ENCODE data around the gene BTBD1.

BTBD1 gene

GRCh38 chr15:83066734-83067637 is at the start of gene BTBD1:
BTBD1 (minus strand) TSS chr15:83067252; CDS start chr15:83067151, 101 bp downstream.
- Histone ChIP-seq H3K36me3 (ENCODE audit: control insufficient read depth in 1 of 2, insufficient read depth in 2 of 2, low read length in 2 of 2) (no peaks in the 10 kb centered on the region), H3K4me3 (ENCODE audit: low read depth in 1 of 2, low read length in 2 of 2) (peak within 1 kb of the TSS; percentile 87 to 93), H3K9me3 (ENCODE audit: control insufficient read depth in 1 of 2, low read length in 2 of 2) (no peaks in the 10 kb centered on the region), H3K4me1 (ENCODE audit: control insufficient read depth in 1 of 2, insufficient read depth in 2 of 2, low read length in 2 of 2) (peaks cover 10 to 31% of the 10 kb centered on the region in 2 donors), H3K27ac (ENCODE audit: low read length) (peak within 1 kb of the TSS; percentile 87), H3K27me3 (ENCODE audit: low read depth, low read length) (no peaks in the 10 kb centered on the region)

GRCh38 chr15:83115831-83116565 is 48.9 kb upstream of the BTBD1 start:
- Histone ChIP-seq H3K36me3 (ENCODE audit: control insufficient read depth in 1 of 2, insufficient read depth in 2 of 2, low read length in 2 of 2) (peaks cover 4 to 11% of the 10 kb centered on the region in 2 donors), H3K27ac (ENCODE audit: low read length) (no peak overlapping the region), H3K4me1 (ENCODE audit: control insufficient read depth in 1 of 2, insufficient read depth in 2 of 2, low read length in 2 of 2) (no peaks in the 10 kb centered on the region), H3K9me3 (ENCODE audit: control insufficient read depth in 1 of 2, low read length in 2 of 2) (no peaks in the 10 kb centered on the region), H3K4me3 (ENCODE audit: low read depth in 1 of 2, low read length in 2 of 2) (no peak overlapping the region), H3K27me3 (ENCODE audit: low read depth, low read length) (no peaks in the 10 kb centered on the region)

DNA sequence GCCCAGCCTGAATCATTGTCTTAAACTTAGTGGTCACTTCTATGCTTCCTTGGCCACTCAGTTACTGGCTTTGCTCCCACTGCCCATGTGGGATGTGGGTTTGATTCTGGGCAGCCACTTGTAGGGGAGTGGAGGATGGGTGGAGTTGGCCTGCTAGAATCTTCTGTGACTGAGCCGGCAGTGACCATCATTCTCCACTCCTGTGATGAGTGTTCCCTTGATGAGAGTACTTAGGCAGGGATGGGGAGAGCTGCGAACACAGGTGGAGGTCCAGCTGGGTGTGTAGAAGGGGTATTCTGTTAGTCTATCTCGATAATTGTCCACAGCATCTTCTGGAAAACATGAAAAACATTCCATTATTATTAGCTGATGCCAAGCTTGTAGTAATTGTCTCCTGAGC is 48.4 kb upstream of the BTBD1 start:
- Histone ChIP-seq H3K27ac (ENCODE audit: low read length) (no peak overlapping the region), H3K4me1 (ENCODE audit: control insufficient read depth in 1 of 2, insufficient read depth in 2 of 2, low read length in 2 of 2) (no peaks in the 10 kb centered on the region), H3K27me3 (ENCODE audit: low read depth, low read length) (no peaks in the 10 kb centered on the region), H3K36me3 (ENCODE audit: control insufficient read depth in 1 of 2, insufficient read depth in 2 of 2, low read length in 2 of 2) (peaks cover 4 to 11% of the 10 kb centered on the region in 2 donors), H3K4me3 (ENCODE audit: low read depth in 1 of 2, low read length in 2 of 2) (no peak overlapping the region), H3K9me3 (ENCODE audit: control insufficient read depth in 1 of 2, low read length in 2 of 2) (no peaks in the 10 kb centered on the region)

DNA sequence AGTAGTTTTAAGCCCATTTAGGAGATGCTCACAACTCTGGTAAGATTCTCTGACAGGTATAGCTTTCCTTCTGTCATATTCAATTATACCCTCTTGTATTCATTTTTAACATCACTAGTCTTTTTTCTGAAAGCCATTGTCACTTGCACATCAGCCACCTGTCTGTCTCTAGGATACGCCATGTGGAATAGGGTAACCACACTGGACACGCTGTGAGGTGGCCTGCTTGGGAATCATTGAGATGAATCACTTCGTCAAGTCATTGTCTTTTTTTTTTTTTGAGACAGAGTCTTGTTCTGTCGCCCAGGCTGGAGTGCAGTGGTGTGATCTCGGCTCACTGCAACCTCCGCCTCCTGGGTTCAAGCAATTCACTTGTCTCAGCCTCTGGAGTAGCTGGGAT is 47.8 kb upstream of the BTBD1 start:
- H3K27me3 ChIP-seq (ENCODE audit: low read depth, low read length): no peaks in the 10 kb centered on the region
- H3K27ac ChIP-seq (ENCODE audit: low read length): no peak overlapping the region
- no peaks in the 10 kb centered on the region for H3K4me1 ChIP-seq (ENCODE audit: control insufficient read depth in 1 of 2, insufficient read depth in 2 of 2, low read length in 2 of 2)
- no peak overlapping the region for H3K4me3 ChIP-seq (ENCODE audit: low read depth in 1 of 2, low read length in 2 of 2)
- peaks cover 4 to 11% of the 10 kb centered on the region in 2 donors for H3K36me3 ChIP-seq (ENCODE audit: control insufficient read depth in 1 of 2, insufficient read depth in 2 of 2, low read length in 2 of 2)
- H3K9me3 ChIP-seq (ENCODE audit: control insufficient read depth in 1 of 2, low read length in 2 of 2): no peaks in the 10 kb centered on the region

GRCh38 chr15:83113881-83114674 is 47.0 kb upstream of the BTBD1 start:
- Histone ChIP-seq H3K4me3 (ENCODE audit: low read depth in 1 of 2, low read length in 2 of 2) (no peak overlapping the region), H3K4me1 (ENCODE audit: control insufficient read depth in 1 of 2, insufficient read depth in 2 of 2, low read length in 2 of 2) (no peaks in the 10 kb centered on the region), H3K9me3 (ENCODE audit: control insufficient read depth in 1 of 2, low read length in 2 of 2) (no peaks in the 10 kb centered on the region), H3K27ac (ENCODE audit: low read length) (no peak overlapping the region), H3K36me3 (ENCODE audit: control insufficient read depth in 1 of 2, insufficient read depth in 2 of 2, low read length in 2 of 2) (peaks cover 4% of the 10 kb centered on the region in 2 donors), H3K27me3 (ENCODE audit: low read depth, low read length) (no peaks in the 10 kb centered on the region)

- Histone ChIP-seq H3K4me1 (ENCODE audit: control insufficient read depth in 1 of 2, insufficient read depth in 2 of 2, low read length in 2 of 2) (peaks cover 0 to 5% of the 10 kb centered on the region in 2 donors), H3K27me3 (ENCODE audit: low read depth, low read length) (peaks cover 4% of the 10 kb centered on the region), H3K4me3 (ENCODE audit: low read depth in 1 of 2, low read length in 2 of 2) (no peak overlapping the region), H3K27ac (ENCODE audit: low read length) (no peak overlapping the region), H3K36me3 (ENCODE audit: control insufficient read depth in 1 of 2, insufficient read depth in 2 of 2, low read length in 2 of 2) (peaks cover 4% of the 10 kb centered on the region in 2 donors), H3K9me3 (ENCODE audit: control insufficient read depth in 1 of 2, low read length in 2 of 2) (no peaks in the 10 kb centered on the region)
These were observed 45.9 kb upstream of the BTBD1 start for GRCh38 chr15:83112956-83113299.

- Histone ChIP-seq H3K27me3 (ENCODE audit: low read depth, low read length) (peaks cover 4% of the 10 kb centered on the region), H3K9me3 (ENCODE audit: control insufficient read depth in 1 of 2, low read length in 2 of 2) (no peaks in the 10 kb centered on the region), H3K4me1 (ENCODE audit: control insufficient read depth in 1 of 2, insufficient read depth in 2 of 2, low read length in 2 of 2) (peaks cover 0 to 9% of the 10 kb centered on the region in 2 donors), H3K4me3 (ENCODE audit: low read depth in 1 of 2, low read length in 2 of 2) (no peak overlapping the region), H3K36me3 (ENCODE audit: control insufficient read depth in 1 of 2, insufficient read depth in 2 of 2, low read length in 2 of 2) (peaks cover 4% of the 10 kb centered on the region in 2 donors), H3K27ac (ENCODE audit: low read length) (no peak overlapping the region)
These were observed 45.3 kb upstream of the BTBD1 start for GRCh38 chr15:83112233-83112955.

GRCh38 chr15:83111149-83111548 is 44.1 kb upstream of the BTBD1 start:
- Histone ChIP-seq H3K27ac (ENCODE audit: low read length) (no peak overlapping the region), H3K36me3 (ENCODE audit: control insufficient read depth in 1 of 2, insufficient read depth in 2 of 2, low read length in 2 of 2) (peaks cover 4% of the 10 kb centered on the region in 2 donors), H3K27me3 (ENCODE audit: low read depth, low read length) (peaks cover 4% of the 10 kb centered on the region), H3K9me3 (ENCODE audit: control insufficient read depth in 1 of 2, low read length in 2 of 2) (no peaks in the 10 kb centered on the region), H3K4me1 (ENCODE audit: control insufficient read depth in 1 of 2, insufficient read depth in 2 of 2, low read length in 2 of 2) (peaks cover 0 to 9% of the 10 kb centered on the region in 2 donors), H3K4me3 (ENCODE audit: low read depth in 1 of 2, low read length in 2 of 2) (no peak overlapping the region)

GRCh38 chr15:83110381-83110780 is 43.3 kb upstream of the BTBD1 start:
- H3K9me3 ChIP-seq (ENCODE audit: control insufficient read depth in 1 of 2, low read length in 2 of 2): no peaks in the 10 kb centered on the region
- H3K27ac ChIP-seq (ENCODE audit: low read length): no peak overlapping the region
- H3K27me3 ChIP-seq (ENCODE audit: low read depth, low read length): peaks cover 4% of the 10 kb centered on the region
- H3K36me3 ChIP-seq (ENCODE audit: control insufficient read depth in 1 of 2, insufficient read depth in 2 of 2, low read length in 2 of 2): peaks cover 4% of the 10 kb centered on the region in 2 donors
- no peak overlapping the region for H3K4me3 ChIP-seq (ENCODE audit: low read depth in 1 of 2, low read length in 2 of 2)
- peaks cover 0 to 9% of the 10 kb centered on the region in 2 donors for H3K4me1 ChIP-seq (ENCODE audit: control insufficient read depth in 1 of 2, insufficient read depth in 2 of 2, low read length in 2 of 2)

DNA sequence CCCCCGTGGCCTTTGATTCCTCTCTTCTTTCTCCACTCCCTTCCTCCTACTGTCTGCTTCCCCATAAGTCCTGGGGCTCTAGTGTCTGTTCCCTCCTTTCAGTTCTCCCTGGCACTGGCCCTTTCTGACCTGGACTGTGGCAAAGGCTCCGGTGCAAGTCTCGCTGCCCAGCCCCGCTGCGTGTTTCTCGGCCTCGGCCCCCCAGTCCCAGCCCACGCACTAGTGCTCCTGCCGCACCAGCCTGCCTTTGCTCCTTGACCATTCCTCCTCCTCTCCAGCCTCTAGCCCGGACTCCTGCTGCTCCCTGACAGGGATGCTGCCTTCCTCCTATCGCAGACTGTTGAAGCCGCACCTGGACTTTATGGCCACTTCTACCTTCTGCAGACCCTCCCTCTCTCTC is 42.5 kb upstream of the BTBD1 start:
- Histone ChIP-seq H3K36me3 (ENCODE audit: control insufficient read depth in 1 of 2, insufficient read depth in 2 of 2, low read length in 2 of 2) (peaks cover under 1 to 4% of the 10 kb centered on the region in 2 donors), H3K4me3 (ENCODE audit: low read depth in 1 of 2, low read length in 2 of 2) (no peak overlapping the region), H3K27me3 (ENCODE audit: low read depth, low read length) (peaks cover 4% of the 10 kb centered on the region), H3K27ac (ENCODE audit: low read length) (no peak overlapping the region), H3K9me3 (ENCODE audit: control insufficient read depth in 1 of 2, low read length in 2 of 2) (no peaks in the 10 kb centered on the region), H3K4me1 (ENCODE audit: control insufficient read depth in 1 of 2, insufficient read depth in 2 of 2, low read length in 2 of 2) (peaks cover 0 to 9% of the 10 kb centered on the region in 2 donors)
